Measurements from ENCODE around the gene ERCC5. TPM values are rescaled to one million over a fixed set of nuclear protein-coding genes. Genes with fewer than 3 reads are reported as not detected.

The ERCC5 gene
- total RNA-seq, 1 donor from 2014 or later = 51.3 TPM

DNA sequence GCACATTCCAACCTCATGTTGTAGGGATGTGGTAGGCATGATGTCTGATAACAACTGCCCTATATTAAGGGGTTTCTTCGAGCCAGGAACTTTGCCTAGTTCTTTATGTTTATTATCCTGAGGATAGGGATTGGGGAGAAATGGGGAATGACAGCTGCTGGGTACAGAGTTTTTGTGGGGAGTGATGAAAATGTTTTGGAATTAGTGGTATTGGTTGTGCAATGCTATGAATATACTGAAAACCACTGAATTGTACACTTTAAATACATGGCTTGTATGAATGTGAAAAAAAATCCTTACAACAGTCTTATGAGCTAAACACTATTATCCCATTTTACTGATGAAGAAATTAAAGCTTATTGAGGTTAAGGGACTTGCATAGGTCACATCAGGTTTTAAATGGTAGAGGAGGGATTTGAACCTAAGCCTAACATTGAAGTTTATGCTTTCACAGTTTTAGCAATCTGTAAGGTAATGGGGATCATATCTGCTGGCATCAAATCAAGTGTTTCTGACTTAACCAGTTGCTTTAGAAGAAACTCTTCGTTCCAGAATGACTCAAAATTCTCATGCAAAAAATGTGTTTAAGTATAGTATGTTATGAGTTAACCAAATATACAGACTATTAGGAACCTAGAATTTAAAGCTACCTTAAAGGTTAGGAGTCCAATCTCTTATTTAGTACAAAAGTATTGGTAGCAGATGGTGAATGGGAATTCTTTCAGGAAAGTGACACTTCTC, 61.4 kb downstream of the ERCC5 start:
- intact Hi-C loops (cut with DNase I) = no loop called here
- ATAC-seq (no peak), DNase-seq (no peak)
- Histone ChIP-seq H3K27ac (no peak overlapping the region), H3K4me3 (no peak overlapping the region), H3K4me1 (no peaks in the 10 kb centered on the region), H3K9me3 (no peaks in the 10 kb centered on the region), H3K36me3 (no peaks in the 10 kb centered on the region), H3K27me3 (ENCODE audit: low read depth) (peaks cover 10% of the 10 kb centered on the region)
- TF ChIP-seq, protein P1, sequence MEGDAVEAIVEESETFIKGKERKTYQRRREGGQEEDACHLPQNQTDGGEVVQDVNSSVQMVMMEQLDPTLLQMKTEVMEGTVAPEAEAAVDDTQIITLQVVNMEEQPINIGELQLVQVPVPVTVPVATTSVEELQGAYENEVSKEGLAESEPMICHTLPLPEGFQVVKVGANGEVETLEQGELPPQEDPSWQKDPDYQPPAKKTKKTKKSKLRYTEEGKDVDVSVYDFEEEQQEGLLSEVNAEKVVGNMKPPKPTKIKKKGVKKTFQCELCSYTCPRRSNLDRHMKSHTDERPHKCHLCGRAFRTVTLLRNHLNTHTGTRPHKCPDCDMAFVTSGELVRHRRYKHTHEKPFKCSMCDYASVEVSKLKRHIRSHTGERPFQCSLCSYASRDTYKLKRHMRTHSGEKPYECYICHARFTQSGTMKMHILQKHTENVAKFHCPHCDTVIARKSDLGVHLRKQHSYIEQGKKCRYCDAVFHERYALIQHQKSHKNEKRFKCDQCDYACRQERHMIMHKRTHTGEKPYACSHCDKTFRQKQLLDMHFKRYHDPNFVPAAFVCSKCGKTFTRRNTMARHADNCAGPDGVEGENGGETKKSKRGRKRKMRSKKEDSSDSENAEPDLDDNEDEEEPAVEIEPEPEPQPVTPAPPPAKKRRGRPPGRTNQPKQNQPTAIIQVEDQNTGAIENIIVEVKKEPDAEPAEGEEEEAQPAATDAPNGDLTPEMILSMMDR (IDR thresholded peaks at IDR 0.05) = no peak

DNA sequence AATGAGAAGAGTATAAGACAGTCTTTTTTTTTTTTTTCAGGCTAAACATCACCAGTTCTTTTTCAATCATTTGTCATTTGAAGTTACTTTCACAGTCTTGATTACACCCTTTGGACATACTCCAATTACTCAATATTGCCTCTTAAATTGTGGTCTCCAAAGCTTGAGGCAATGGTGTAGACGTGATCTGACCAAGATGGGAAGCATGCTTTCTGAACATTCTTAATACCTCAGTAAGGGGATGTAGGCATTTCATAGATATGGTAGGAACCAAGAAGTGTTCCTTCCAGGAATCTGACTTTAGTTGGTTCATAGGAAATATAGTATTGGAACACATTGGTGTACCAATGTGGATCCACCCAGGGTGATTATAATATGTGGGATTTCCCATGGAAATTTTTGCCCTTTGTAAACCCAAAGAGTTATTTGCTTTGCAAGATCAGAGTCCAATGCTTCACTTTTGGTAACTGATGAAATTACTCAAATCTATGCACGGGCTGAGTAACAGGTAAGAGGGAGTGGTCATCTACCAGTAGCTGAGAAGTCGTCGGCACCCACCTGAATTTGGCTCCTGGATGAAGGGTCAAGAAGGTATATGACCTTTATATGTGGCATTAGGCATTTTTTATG, 62.2 kb downstream of the ERCC5 start:
- no peaks in the 10 kb centered on the region for H3K4me1 ChIP-seq
- ATAC-seq (no peak), DNase-seq (no peak)
- H3K36me3 ChIP-seq = no peaks in the 10 kb centered on the region
- no peak overlapping the region for H3K4me3 ChIP-seq
- intact Hi-C loops (cut with DNase I) = no loop called here
- peaks cover 10% of the 10 kb centered on the region for H3K27me3 ChIP-seq (ENCODE audit: low read depth)
- H3K9me3 ChIP-seq = no peaks in the 10 kb centered on the region
- no peak overlapping the region for H3K27ac ChIP-seq
- TF ChIP-seq, protein P1 (IDR thresholded peaks at IDR 0.05) = no peak

DNA sequence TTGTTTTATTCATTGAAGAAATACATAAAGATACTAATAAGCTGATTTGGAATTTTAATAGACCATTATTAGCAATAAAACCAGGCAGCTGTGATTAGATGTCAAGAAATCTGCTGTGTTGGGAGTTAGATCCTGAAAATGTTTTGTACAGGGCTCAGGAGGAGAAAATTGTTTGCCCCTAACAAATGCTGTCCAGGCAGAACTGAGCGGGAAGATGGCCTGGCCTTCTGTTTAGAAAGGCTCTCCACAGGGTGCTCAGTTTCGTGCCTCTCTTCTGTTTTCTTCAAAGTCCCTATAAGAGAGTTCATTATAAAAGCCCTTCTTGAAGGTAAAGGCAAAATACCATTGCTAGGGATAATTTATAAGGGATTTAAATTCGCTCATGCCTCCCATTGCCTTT, 64.1 kb downstream of the ERCC5 start:
- intact Hi-C loops (cut with DNase I) = no loop called here
- DNase-seq (no peak), ATAC-seq (no peak)
- Histone ChIP-seq H3K4me1 (no peaks in the 10 kb centered on the region), H3K36me3 (no peaks in the 10 kb centered on the region), H3K9me3 (no peaks in the 10 kb centered on the region), H3K4me3 (no peak overlapping the region), H3K27me3 (ENCODE audit: low read depth) (peaks cover 10% of the 10 kb centered on the region), H3K27ac (no peak overlapping the region)
- TF ChIP-seq, protein P1 (IDR thresholded peaks at IDR 0.05) = no peak

DNA sequence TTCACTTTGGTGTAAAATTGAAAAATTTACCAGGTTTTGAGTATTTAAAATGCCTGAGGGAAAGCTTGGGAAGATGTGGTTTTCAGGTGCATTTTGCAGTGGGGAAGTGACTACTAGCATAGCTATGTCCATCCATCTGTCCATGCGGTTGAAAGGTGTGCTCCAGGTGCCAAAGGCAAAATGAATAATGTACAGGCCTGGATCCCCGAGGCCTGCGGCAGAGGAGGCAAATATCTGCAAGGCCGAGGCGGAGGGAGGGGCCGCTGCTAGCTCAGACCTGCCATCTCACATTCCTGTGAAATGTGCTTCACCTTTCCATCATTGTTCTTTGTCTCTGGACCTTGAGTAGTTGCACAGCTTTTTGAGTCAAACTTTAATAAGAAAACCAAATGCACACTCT, 65.5 kb downstream of the ERCC5 start:
- DNase-seq = no peak
- H3K27ac ChIP-seq = no peak overlapping the region
- ATAC-seq = no peak
- H3K4me3 ChIP-seq = no peak overlapping the region
- intact Hi-C loops (cut with DNase I) = no loop called here
- no peaks in the 10 kb centered on the region for H3K36me3 ChIP-seq
- peaks cover 10% of the 10 kb centered on the region for H3K27me3 ChIP-seq (ENCODE audit: low read depth)
- no peaks in the 10 kb centered on the region for H3K9me3 ChIP-seq
- H3K4me1 ChIP-seq = no peaks in the 10 kb centered on the region
- TF ChIP-seq, protein P1 (IDR thresholded peaks at IDR 0.05) = no peak

DNA sequence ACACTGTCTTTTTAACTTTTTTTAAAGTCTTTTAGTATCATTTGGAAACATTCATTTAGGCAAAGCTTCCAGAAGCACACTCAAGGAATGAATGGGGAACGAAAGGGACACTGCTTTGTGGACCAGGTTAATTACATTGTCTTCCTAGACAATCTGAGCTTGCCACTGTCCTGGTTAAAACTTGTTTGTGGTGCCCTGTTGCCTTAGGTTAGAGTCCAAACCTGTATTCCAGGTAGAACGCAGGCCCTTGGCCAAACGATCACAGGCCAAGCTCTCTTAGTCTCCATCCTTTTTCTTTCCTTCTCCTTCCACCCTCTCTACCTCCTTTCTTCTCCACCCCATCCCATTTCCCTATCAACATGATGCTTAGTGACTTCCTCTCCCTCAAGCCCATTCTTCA, 66.8 kb downstream of the ERCC5 start:
- no peaks in the 10 kb centered on the region for H3K9me3 ChIP-seq
- TF ChIP-seq, protein P1 (IDR thresholded peaks at IDR 0.05) = no peak
- DNase-seq (no peak), ATAC-seq (no peak)
- no peaks in the 10 kb centered on the region for H3K36me3 ChIP-seq
- H3K27ac ChIP-seq = no peak overlapping the region
- H3K4me1 ChIP-seq = no peaks in the 10 kb centered on the region
- H3K27me3 ChIP-seq (ENCODE audit: low read depth) = peaks cover 10% of the 10 kb centered on the region
- intact Hi-C loops (cut with DNase I) = no loop called here
- H3K4me3 ChIP-seq = no peak overlapping the region
